ENCODE data around the gene RAD23B. TPM values are rescaled to one million over a fixed set of nuclear protein-coding genes. Genes with fewer than 3 reads are reported as not detected.

The RAD23B gene
- total and polyA plus RNA-seq, 4 experiments from 2014 or later = 8.1 to 54.2 (median 30.8) TPM

- peaks cover 47 to 69% of the 10 kb centered on the region in 2 donors for H3K36me3 Mint-ChIP-seq
These were observed 24.3 kb downstream of the RAD23B start for GRCh38 chr9:107307331-107307730.

DNA sequence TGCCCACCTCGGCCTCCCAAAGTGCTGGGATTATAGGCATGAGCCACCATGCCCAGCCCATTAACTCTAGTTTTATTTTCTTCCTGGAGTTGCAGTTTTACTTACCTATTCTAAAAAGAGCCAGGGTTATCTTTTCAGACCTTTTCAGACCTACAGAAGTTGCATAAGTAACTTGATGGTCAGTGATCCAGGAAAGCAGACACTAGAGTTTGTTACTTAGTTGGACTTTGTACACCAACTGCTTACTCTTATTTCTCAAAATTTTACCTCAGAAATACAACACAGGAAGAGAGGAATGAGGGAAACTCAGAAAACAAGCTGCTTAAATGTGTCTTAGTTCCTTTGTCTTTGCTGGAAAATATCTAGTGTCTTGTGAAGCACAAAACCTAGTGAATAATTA lies 25.4 kb downstream of the RAD23B start:
- no peaks in the 10 kb centered on the region for H3K9me3 ChIP-seq (ENCODE audit: control insufficient read depth in 1 of 2, low read length in 2 of 2)
- POLR2A ChIA-PET (ENCODE audit: partially characterized antibody) = interaction anchor here (0.7 to 0.8 kb wide), 2 partner anchors 17 to 25 kb away, joined by 3 read pairs; partner anchors contain the start of gene RAD23B
- intact Hi-C loops (cut with micrococcal nuclease) = no loop called here
- H3K36me3 ChIP-seq (ENCODE audit: insufficient read depth, low read length) = peaks cover 29% of the 10 kb centered on the region
- peaks cover 58 to 74% of the 10 kb centered on the region in 2 donors for H3K36me3 Mint-ChIP-seq
- peaks cover 35% of the 10 kb centered on the region for H3K4me1 ChIP-seq (ENCODE audit: insufficient read depth, low read length)
- no peaks in the 10 kb centered on the region for H3K9me3 Mint-ChIP-seq
- no peak overlapping the region for H3K27ac ChIP-seq (ENCODE audit: low read depth, low read length)
- no peaks in the 10 kb centered on the region for H3K27me3 ChIP-seq (ENCODE audit: insufficient read depth, low read length)
- peak overlapping the region in 3 of 8 donors; percentile 35 to 74 (median 56) for H3K4me3 Mint-ChIP-seq
- peak overlapping the region in 6 of 7 donors; percentile 31 to 82 (median 44) for H3K27ac Mint-ChIP-seq
- no peak overlapping the region for H3K4me3 ChIP-seq (ENCODE audit: low read length in 2 of 2)
- DNase-seq = no peak
- peaks cover 40 to 70% (median 57%) of the 10 kb centered on the region in 4 donors for H3K4me1 Mint-ChIP-seq
- CTCF ChIA-PET (ENCODE audit: partially characterized antibody) = interaction anchor here (0.6 to 1.4 kb wide), 2 partner anchors 29 to 33 kb away, joined by 3 to 5 read pairs; no protein-coding TSS in a partner anchor
- H3K27me3 Mint-ChIP-seq = no peaks in the 10 kb centered on the region

More at GRCh38 chr9:107307331-107307730, 24.3 kb downstream of the RAD23B start:
- Mint-ChIP-seq H3K27me3 (no peaks in the 10 kb centered on the region), H3K4me1 (peaks cover 35 to 58% (median 47%) of the 10 kb centered on the region in 4 donors), H3K9me3 (no peaks in the 10 kb centered on the region), H3K4me3 (peak overlapping the region in 1 of 8 donors; percentile 13), H3K27ac (peak overlapping the region in 4 of 7 donors; percentile 4 to 77 (median 11))
- Histone ChIP-seq H3K9me3 (ENCODE audit: control insufficient read depth in 1 of 2, low read length in 2 of 2) (no peaks in the 10 kb centered on the region), H3K36me3 (ENCODE audit: insufficient read depth, low read length) (peaks cover 27% of the 10 kb centered on the region), H3K27me3 (ENCODE audit: insufficient read depth, low read length) (no peaks in the 10 kb centered on the region), H3K4me3 (ENCODE audit: low read length in 2 of 2) (no peak overlapping the region), H3K27ac (ENCODE audit: low read depth, low read length) (no peak overlapping the region), H3K4me1 (ENCODE audit: insufficient read depth, low read length) (peaks cover 35% of the 10 kb centered on the region)
- ChIA-PET POLR2A (ENCODE audit: partially characterized antibody) (no interaction called here), CTCF (ENCODE audit: partially characterized antibody) (interaction anchor here (0.8 kb wide), 1 partner anchor 8 kb away, joined by 4 read pairs; no protein-coding TSS in a partner anchor)
- no peak for DNase-seq
- intact Hi-C loops (cut with micrococcal nuclease) = loop anchor here (1.0 kb wide), 1 partner anchor 8 kb away; no protein-coding TSS in a partner anchor

DNA sequence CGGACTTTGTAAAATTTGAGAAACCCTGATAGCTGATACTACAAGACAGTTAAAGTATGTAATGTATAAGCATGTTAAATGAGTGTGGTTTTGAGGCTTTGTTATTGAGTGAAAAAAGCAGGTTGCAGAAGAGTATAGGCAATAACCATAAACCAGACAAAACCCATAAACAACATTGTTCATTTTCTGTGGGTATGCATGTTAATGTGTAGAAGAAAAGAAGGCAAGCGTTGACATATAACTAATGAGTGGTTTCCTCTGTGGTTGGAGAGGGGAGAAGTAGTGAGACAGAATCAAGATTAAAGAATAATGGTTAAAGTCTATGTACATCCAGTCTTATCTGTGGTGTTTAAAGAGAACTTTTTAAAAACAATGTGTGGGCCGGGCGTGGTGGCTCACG lies 26.2 kb downstream of the RAD23B start:
- Mint-ChIP-seq H3K27me3 (no peaks in the 10 kb centered on the region), H3K4me1 (peaks cover 46 to 78% (median 62%) of the 10 kb centered on the region in 4 donors), H3K27ac (peak overlapping the region in 6 of 7 donors; percentile 20 to 87 (median 52)), H3K36me3 (peaks cover 65 to 76% of the 10 kb centered on the region in 2 donors), H3K4me3 (peak overlapping the region in 7 of 8 donors; percentile 23 to 74 (median 45)), H3K9me3 (no peaks in the 10 kb centered on the region)
- Histone ChIP-seq H3K4me1 (ENCODE audit: insufficient read depth, low read length) (peaks cover 35% of the 10 kb centered on the region), H3K27me3 (ENCODE audit: insufficient read depth, low read length) (no peaks in the 10 kb centered on the region), H3K27ac (ENCODE audit: low read depth, low read length) (no peak overlapping the region), H3K36me3 (ENCODE audit: insufficient read depth, low read length) (peaks cover 29% of the 10 kb centered on the region), H3K4me3 (ENCODE audit: low read length in 2 of 2) (no peak overlapping the region), H3K9me3 (ENCODE audit: control insufficient read depth in 1 of 2, low read length in 2 of 2) (no peaks in the 10 kb centered on the region)
- peak in 4 of 5 donors; percentile 24 to 43 (median 34) for DNase-seq
- intact Hi-C loops (cut with micrococcal nuclease) = no loop called here
- POLR2A ChIA-PET (ENCODE audit: partially characterized antibody) = interaction anchor here (0.8 kb wide), 1 partner anchor 26 kb away, joined by 3 read pairs; the partner anchor contains the start of gene RAD23B
- CTCF ChIA-PET (ENCODE audit: partially characterized antibody) = interaction anchor here (0.9 to 1.4 kb wide), 2 partner anchors 32 to 33 kb away, joined by 3 to 5 read pairs; no protein-coding TSS in a partner anchor

GRCh38 chr9:107312376-107313050 lies 29.4 kb downstream of the RAD23B start:
- H3K4me3 Mint-ChIP-seq = peak overlapping the region in 1 of 8 donors; percentile 14
- peaks cover 71 to 75% of the 10 kb centered on the region in 2 donors for H3K36me3 Mint-ChIP-seq
- peaks cover 60 to 82% (median 72%) of the 10 kb centered on the region in 4 donors for H3K4me1 Mint-ChIP-seq
- H3K27me3 Mint-ChIP-seq = no peaks in the 10 kb centered on the region
- ChIA-PET CTCF (ENCODE audit: partially characterized antibody) (interaction anchor here (2.6 kb wide), 1 partner anchor 29 kb away, joined by 9 read pairs; no protein-coding TSS in a partner anchor), POLR2A (ENCODE audit: partially characterized antibody) (no interaction called here)
- Histone ChIP-seq H3K4me1 (ENCODE audit: insufficient read depth, low read length) (peaks cover 31% of the 10 kb centered on the region), H3K4me3 (ENCODE audit: low read length in 2 of 2) (no peak overlapping the region), H3K27me3 (ENCODE audit: insufficient read depth, low read length) (no peaks in the 10 kb centered on the region), H3K36me3 (ENCODE audit: insufficient read depth, low read length) (peaks cover 17% of the 10 kb centered on the region), H3K27ac (ENCODE audit: low read depth, low read length) (no peak overlapping the region), H3K9me3 (ENCODE audit: control insufficient read depth in 1 of 2, low read length in 2 of 2) (no peaks in the 10 kb centered on the region)
- peak overlapping the region in 3 of 7 donors; percentile 7 to 47 (median 9) for H3K27ac Mint-ChIP-seq
- no peak for DNase-seq
- peaks cover 0 to 2% (median 0%) of the 10 kb centered on the region in 8 donors for H3K9me3 Mint-ChIP-seq
- intact Hi-C loops (cut with micrococcal nuclease) = no loop called here

DNA sequence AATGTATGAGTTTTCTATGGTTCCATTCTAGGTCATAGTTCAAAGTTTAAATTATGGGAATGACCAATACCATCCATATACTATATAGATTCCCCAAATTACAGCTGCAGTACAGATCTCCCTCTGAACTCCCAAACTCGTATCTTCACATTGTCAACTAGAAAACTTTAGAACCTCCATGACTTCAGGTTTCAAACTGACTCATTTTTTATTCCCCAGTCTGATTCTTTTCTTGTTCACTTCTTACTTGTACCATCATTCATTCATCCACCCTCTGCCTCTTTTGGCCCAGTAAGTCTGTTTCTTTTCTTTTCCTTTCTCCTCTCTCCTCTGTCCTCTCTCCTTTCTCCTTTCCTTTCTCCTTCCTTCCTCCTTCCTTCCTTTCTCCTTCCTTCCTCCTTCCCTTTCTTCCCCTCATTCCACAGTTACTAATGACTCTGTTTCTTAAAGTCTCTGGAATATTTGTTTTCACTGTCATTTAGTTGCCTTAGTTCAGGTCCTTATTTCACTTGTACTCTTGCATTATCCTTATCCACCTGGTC lies 30.5 kb downstream of the RAD23B start:
- Mint-ChIP-seq H3K36me3 (peaks cover 72 to 78% of the 10 kb centered on the region in 2 donors), H3K27me3 (no peaks in the 10 kb centered on the region), H3K4me1 (peaks cover 56 to 83% (median 72%) of the 10 kb centered on the region in 4 donors), H3K9me3 (peaks cover 0 to 2% (median 0%) of the 10 kb centered on the region in 8 donors), H3K4me3 (peak overlapping the region in 1 of 8 donors; percentile 65), H3K27ac (peak overlapping the region in 5 of 7 donors; percentile 11 to 92 (median 83))
- H3K27ac ChIP-seq (ENCODE audit: low read depth, low read length) = no peak overlapping the region
- CTCF ChIA-PET (ENCODE audit: partially characterized antibody) = no interaction called here
- H3K4me1 ChIP-seq (ENCODE audit: insufficient read depth, low read length) = peaks cover 20% of the 10 kb centered on the region
- POLR2A ChIA-PET (ENCODE audit: partially characterized antibody) = no interaction called here
- no peak overlapping the region for H3K4me3 ChIP-seq (ENCODE audit: low read length in 2 of 2)
- DNase-seq = no peak
- H3K36me3 ChIP-seq (ENCODE audit: insufficient read depth, low read length) = peaks cover 13% of the 10 kb centered on the region
- H3K27me3 ChIP-seq (ENCODE audit: insufficient read depth, low read length) = no peaks in the 10 kb centered on the region
- no peaks in the 10 kb centered on the region for H3K9me3 ChIP-seq (ENCODE audit: control insufficient read depth in 1 of 2, low read length in 2 of 2)
- intact Hi-C loops (cut with micrococcal nuclease) = no loop called here

- ChIA-PET CTCF (ENCODE audit: partially characterized antibody) (no interaction called here), POLR2A (ENCODE audit: partially characterized antibody) (no interaction called here)
- intact Hi-C loops (cut with micrococcal nuclease) = no loop called here
- DNase-seq = no peak
- H3K27me3 ChIP-seq (ENCODE audit: insufficient read depth, low read length) = no peaks in the 10 kb centered on the region
- H3K27ac ChIP-seq (ENCODE audit: low read depth, low read length) = no peak overlapping the region
- no peak overlapping the region for H3K4me3 ChIP-seq (ENCODE audit: low read length in 2 of 2)
- Mint-ChIP-seq H3K36me3 (peaks cover 64 to 77% of the 10 kb centered on the region in 2 donors), H3K9me3 (peaks cover 0 to 2% (median 0%) of the 10 kb centered on the region in 8 donors), H3K27me3 (no peaks in the 10 kb centered on the region), H3K4me3 (no peak overlapping the region), H3K4me1 (peaks cover 47 to 72% (median 63%) of the 10 kb centered on the region in 4 donors), H3K27ac (peak overlapping the region in 5 of 7 donors; percentile 25 to 58 (median 49))
- no peaks in the 10 kb centered on the region for H3K9me3 ChIP-seq (ENCODE audit: control insufficient read depth in 1 of 2, low read length in 2 of 2)
- peaks cover 13% of the 10 kb centered on the region for H3K36me3 ChIP-seq (ENCODE audit: insufficient read depth, low read length)
- peaks cover 9% of the 10 kb centered on the region for H3K4me1 ChIP-seq (ENCODE audit: insufficient read depth, low read length)
These were observed 31.7 kb downstream of the RAD23B start for GRCh38 chr9:107314763-107315162.

Measured in CD4-positive, alpha-beta memory T cell (primary cell).